ENCODE data around the gene KRT17. TPM values are rescaled to one million over a fixed set of nuclear protein-coding genes. Genes with fewer than 3 reads are reported as not detected.

The KRT17 gene
- total RNA-seq, 1 donor from 2014 or later = 0.46 TPM

DNA sequence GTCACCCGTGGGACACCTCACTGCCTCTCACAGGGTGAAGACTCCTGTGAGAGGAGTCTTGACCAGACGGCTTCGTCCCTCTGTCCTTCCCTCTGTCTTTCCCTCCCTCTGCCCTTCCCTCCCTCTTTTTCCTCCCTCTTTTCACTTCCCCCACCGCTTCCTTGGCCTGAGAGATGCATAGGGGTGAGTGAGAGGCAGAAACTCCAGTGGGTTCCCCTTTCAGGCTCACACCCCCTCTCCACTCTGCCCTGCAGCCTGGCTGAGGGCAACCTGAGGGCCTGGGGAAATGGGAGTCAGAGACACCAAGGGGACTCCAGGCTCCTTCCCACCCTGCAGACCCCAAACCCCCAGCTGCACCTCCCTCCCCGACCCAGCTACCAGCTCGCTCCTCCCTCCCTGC, 14.6 kb upstream of the KRT17 start:
- no peak overlapping the region for H3K27ac Mint-ChIP-seq
- DNase-seq (ENCODE audit: low spot score, unreplicated experiment) = no peak
- H3K27me3 Mint-ChIP-seq = peaks cover 3% of the 10 kb centered on the region
- no peak overlapping the region for H3K4me3 Mint-ChIP-seq (ENCODE audit: low read depth)
- H3K4me1 Mint-ChIP-seq (ENCODE audit: low read depth) = peaks cover 1% of the 10 kb centered on the region
- H3K9me3 Mint-ChIP-seq (ENCODE audit: low read depth) = no peaks in the 10 kb centered on the region
- H3K36me3 Mint-ChIP-seq (ENCODE audit: insufficient read depth) = no peaks in the 10 kb centered on the region
- TF ChIP-seq, protein P1, sequence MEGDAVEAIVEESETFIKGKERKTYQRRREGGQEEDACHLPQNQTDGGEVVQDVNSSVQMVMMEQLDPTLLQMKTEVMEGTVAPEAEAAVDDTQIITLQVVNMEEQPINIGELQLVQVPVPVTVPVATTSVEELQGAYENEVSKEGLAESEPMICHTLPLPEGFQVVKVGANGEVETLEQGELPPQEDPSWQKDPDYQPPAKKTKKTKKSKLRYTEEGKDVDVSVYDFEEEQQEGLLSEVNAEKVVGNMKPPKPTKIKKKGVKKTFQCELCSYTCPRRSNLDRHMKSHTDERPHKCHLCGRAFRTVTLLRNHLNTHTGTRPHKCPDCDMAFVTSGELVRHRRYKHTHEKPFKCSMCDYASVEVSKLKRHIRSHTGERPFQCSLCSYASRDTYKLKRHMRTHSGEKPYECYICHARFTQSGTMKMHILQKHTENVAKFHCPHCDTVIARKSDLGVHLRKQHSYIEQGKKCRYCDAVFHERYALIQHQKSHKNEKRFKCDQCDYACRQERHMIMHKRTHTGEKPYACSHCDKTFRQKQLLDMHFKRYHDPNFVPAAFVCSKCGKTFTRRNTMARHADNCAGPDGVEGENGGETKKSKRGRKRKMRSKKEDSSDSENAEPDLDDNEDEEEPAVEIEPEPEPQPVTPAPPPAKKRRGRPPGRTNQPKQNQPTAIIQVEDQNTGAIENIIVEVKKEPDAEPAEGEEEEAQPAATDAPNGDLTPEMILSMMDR (IDR thresholded peaks at IDR 0.05; ENCODE audit: unreplicated experiment) = no peak

DNA sequence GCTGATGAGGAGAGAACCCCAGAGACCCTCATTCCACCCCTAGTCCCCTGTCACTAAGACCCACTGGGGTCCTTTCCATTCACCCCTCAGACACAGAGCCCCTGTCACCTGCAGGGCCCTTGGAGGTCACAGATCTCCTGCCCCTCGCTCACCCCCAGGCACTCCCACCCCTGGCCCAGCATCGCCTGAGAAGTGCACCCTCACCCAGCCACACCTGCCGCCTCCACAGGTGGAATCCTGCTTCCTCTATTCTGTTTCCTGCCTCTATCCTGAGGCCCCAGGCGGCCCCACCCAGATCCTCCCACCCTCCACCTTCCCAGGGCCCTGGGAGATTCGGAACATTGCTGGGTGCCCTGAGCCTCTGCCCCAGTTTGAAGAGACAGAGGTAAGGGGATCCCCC, 13.8 kb upstream of the KRT17 start:
- H3K36me3 Mint-ChIP-seq (ENCODE audit: insufficient read depth) = no peaks in the 10 kb centered on the region
- H3K9me3 Mint-ChIP-seq (ENCODE audit: low read depth) = no peaks in the 10 kb centered on the region
- H3K27me3 Mint-ChIP-seq = peaks cover 3% of the 10 kb centered on the region
- no peak overlapping the region for H3K4me3 Mint-ChIP-seq (ENCODE audit: low read depth)
- H3K4me1 Mint-ChIP-seq (ENCODE audit: low read depth) = peaks cover 1% of the 10 kb centered on the region
- no peak overlapping the region for H3K27ac Mint-ChIP-seq
- DNase-seq (ENCODE audit: low spot score, unreplicated experiment) = no peak
- TF ChIP-seq, protein P1 (IDR thresholded peaks at IDR 0.05; ENCODE audit: unreplicated experiment) = no peak

DNA sequence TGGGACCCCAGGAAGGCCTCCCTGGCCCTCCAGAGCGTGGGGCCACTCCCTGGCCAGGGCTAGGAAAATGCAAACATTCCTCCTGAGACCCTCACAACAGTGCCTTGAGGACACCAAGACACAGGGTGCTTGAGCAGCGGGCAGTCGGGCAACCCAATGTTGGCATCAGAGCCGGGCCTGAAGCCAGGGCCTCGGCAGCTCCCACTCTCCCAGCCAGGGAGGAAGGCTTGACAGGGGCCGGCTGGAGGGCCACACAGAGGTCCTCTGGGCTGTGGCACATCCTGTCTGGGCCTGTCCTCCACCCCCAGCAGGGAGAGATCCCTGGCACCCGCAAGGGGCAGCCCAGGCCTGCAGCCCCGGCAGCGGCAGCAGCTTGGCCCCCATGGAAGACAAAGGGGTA, 12.3 kb upstream of the KRT17 start:
- TF ChIP-seq, protein P1 (IDR thresholded peaks at IDR 0.05; ENCODE audit: unreplicated experiment) = no peak
- no peak overlapping the region for H3K4me3 Mint-ChIP-seq (ENCODE audit: low read depth)
- peaks cover 1% of the 10 kb centered on the region for H3K4me1 Mint-ChIP-seq (ENCODE audit: low read depth)
- no peaks in the 10 kb centered on the region for H3K36me3 Mint-ChIP-seq (ENCODE audit: insufficient read depth)
- no peak for DNase-seq (ENCODE audit: low spot score, unreplicated experiment)
- no peaks in the 10 kb centered on the region for H3K9me3 Mint-ChIP-seq (ENCODE audit: low read depth)
- H3K27me3 Mint-ChIP-seq = peaks cover 3% of the 10 kb centered on the region
- H3K27ac Mint-ChIP-seq = no peak overlapping the region

DNA sequence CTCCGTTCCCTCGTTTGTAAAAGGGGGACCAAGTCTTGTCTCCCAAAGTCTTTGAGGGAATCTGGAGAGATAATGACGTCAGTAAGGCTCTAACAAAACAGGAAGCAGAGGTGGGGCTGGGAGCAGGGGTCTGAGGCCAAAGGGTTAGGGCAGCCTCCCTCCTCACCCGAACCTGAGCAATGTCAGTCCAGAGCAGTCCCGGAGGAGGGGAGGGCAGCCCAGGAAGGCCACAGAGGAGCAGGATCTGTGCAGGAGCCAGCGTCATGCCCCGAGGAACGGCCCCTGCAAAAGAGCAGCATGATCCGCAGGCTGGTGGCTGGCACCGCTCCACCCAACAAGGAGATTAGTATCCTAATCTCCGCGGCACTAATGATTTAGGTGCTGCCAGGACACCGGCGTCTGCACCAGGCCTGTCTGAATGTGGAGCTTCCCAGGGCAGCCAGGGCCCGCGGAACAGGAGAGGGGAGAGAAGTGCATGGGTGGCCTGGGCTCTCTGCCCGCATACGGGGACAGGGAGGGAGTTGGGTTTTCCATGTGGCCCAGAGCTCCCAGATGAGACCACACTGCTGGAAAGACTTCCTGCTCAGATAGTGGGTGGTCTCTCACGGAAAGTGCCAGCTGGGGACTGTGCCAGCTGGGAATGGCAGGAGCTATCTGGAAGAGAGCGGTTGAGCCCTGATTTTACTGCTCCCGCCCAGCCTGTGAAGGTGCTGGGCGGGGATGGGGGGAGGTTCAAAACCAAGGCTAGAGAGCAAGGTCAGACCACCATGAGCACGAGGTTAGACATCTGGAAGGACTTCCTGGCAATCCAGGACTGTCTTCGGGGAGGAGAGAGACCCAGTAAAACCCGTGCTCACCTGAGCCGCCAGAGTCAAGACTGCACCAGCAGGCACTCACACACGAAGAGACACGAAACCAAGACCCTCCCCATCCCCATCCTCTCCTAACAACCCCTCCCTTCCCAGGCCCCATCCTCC, 11.0 kb upstream of the KRT17 start:
- Mint-ChIP-seq H3K4me1 (ENCODE audit: low read depth) (peaks cover 1% of the 10 kb centered on the region), H3K4me3 (ENCODE audit: low read depth) (no peak overlapping the region), H3K27ac (no peak overlapping the region), H3K27me3 (peaks cover 3% of the 10 kb centered on the region), H3K9me3 (ENCODE audit: low read depth) (no peaks in the 10 kb centered on the region), H3K36me3 (ENCODE audit: insufficient read depth) (no peaks in the 10 kb centered on the region)
- no peak for DNase-seq (ENCODE audit: low spot score, unreplicated experiment)
- TF ChIP-seq, protein P1 (IDR thresholded peaks at IDR 0.05; ENCODE audit: unreplicated experiment) = no peak

DNA sequence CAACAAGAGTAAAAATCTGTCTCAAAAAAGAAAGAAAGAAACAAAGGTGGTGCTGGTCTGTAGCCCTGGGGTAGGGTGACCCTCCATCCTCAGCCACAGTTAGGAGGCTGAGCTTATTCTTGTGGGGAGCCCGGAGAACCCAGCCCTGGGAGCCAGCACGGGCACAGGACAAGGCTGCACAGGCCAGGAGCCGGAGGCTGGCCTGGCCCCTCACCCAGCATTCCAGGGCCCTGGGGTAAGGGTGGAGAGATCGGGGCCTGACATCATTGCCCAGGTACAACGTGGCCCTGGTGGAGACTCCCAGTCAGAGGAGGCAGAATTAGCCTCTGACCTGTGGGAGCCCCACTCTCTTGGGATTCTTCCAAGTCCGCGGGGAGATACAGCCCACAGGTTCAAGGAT, 10.3 kb upstream of the KRT17 start:
- Mint-ChIP-seq H3K36me3 (ENCODE audit: insufficient read depth) (no peaks in the 10 kb centered on the region), H3K27me3 (peaks cover 3% of the 10 kb centered on the region)

More for the DNA sequence above, 10.3 kb upstream of the KRT17 start:
- no peak overlapping the region for H3K4me3 Mint-ChIP-seq (ENCODE audit: low read depth)
- TF ChIP-seq, protein P1 (IDR thresholded peaks at IDR 0.05; ENCODE audit: unreplicated experiment) = no peak
- H3K27ac Mint-ChIP-seq = no peak overlapping the region
- H3K9me3 Mint-ChIP-seq (ENCODE audit: low read depth) = no peaks in the 10 kb centered on the region
- H3K4me1 Mint-ChIP-seq (ENCODE audit: low read depth) = peaks cover 1% of the 10 kb centered on the region
- no peak for DNase-seq (ENCODE audit: low spot score, unreplicated experiment)

Measured in progenitor cell of endocrine pancreas (in vitro differentiated cells).